LNCaP clone FGC (cell line): ENCODE measurements around the gene SAE1.

Experiments used
- DNase-seq: peaks from one replicate; pipeline ENCODE4 v3.0.0-alpha.2; 2011; ENCODE audit warnings: low read depth
- H3K4me3 ChIP-seq: 2 replicates; pipeline ENCODE4 v1.5.1; 2011; ENCODE audit warnings: mild to moderate bottlenecking, low read depth, low read length, control low read depth
- TF ChIP-seq, protein P1 (sequence below): IDR thresholded peaks from 2 replicates; pipeline ENCODE4 v1.5.1; 2012; ENCODE audit warnings: mild to moderate bottlenecking; ENCODE audit not compliant: control insufficient read depth, insufficient read depth; ENCODE audit errors: extremely low read depth

Gene SAE1

DNA sequence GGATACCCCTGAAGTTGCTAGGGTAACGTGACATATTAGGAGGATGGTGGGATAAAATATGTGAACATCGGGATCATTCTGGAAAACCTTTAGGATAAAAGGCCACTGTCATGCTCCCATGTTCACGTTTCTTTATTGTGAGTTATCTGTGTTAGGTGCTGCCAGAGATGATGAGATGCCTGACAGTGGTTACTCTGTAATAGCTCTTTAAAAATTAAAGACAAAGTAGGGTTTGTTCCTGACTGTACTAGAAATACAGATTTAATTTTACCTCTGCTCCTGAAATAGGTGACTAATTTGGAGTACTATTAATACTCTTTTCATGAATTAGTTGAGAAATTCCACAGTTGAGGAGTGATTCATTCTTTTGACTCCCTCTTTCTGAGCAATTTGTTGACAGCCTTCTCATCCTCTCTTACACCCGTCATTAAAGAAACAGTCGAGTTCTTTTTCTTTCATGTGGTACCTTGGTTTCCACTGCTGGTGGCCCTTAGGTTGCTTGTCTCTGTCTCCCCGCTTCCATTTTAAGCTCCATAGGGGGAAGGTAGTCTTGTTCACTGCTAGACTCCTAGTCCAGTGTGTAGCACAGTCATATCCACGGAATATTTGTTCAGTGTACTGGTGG, 28.4 kb downstream of the SAE1 start:
- H3K4me3 ChIP-seq, result no peak overlapping the region
- TF ChIP-seq, protein P1, sequence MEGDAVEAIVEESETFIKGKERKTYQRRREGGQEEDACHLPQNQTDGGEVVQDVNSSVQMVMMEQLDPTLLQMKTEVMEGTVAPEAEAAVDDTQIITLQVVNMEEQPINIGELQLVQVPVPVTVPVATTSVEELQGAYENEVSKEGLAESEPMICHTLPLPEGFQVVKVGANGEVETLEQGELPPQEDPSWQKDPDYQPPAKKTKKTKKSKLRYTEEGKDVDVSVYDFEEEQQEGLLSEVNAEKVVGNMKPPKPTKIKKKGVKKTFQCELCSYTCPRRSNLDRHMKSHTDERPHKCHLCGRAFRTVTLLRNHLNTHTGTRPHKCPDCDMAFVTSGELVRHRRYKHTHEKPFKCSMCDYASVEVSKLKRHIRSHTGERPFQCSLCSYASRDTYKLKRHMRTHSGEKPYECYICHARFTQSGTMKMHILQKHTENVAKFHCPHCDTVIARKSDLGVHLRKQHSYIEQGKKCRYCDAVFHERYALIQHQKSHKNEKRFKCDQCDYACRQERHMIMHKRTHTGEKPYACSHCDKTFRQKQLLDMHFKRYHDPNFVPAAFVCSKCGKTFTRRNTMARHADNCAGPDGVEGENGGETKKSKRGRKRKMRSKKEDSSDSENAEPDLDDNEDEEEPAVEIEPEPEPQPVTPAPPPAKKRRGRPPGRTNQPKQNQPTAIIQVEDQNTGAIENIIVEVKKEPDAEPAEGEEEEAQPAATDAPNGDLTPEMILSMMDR, result no peak
- no peak for DNase-seq

DNA sequence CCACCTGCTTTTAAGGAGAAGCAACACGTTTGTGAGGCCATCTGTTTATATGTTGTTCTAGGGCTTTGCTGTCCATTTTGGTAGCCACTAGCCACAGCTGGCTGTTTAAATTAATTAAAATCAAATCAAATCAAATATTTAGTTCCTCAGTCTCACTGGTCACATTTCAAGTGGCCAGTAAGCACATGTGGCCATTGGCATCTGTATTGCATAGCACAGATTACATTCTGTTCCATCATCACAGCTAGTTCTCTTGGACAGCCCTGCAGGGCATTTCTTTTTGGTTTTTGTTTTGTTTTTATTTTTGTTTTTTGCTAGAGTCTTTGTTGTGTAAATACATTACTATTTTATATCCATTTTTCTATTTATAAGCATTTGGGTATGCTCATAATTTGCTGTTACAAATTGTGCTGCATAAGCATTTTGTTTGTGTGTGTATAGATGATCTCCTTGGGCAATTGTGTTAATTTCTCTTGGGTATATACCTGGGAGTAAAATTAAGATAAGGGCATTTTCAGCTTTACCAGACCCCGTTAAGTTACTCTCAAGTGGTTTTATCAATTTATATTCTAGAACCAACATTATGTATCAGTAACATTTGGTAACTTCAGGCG, 31.3 kb downstream of the SAE1 start:
- no peak for DNase-seq
- TF ChIP-seq, protein P1, result no peak
- no peak overlapping the region for H3K4me3 ChIP-seq

DNA sequence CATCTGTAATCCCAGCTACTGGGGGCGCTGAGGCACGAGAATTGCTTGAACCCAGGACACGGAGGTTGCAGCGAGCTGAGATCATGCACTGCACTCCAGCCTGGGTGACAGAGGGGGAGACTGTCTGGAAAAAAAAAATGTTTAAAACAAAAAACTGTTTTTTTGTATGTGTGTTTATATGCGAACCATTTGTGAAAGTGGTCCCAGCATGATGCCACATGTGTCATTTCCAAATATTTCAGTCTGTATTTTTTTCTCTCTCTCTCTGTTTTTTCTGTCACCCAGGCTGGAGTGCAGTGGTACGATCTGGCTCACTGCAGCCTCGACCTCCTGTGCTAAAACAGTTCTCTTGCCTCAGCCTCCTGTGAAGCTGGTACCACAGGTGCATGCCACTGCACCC, 37.4 kb downstream of the SAE1 start:
- DNase-seq, result no peak
- TF ChIP-seq, protein P1, result no peak
- no peak overlapping the region for H3K4me3 ChIP-seq

DNA sequence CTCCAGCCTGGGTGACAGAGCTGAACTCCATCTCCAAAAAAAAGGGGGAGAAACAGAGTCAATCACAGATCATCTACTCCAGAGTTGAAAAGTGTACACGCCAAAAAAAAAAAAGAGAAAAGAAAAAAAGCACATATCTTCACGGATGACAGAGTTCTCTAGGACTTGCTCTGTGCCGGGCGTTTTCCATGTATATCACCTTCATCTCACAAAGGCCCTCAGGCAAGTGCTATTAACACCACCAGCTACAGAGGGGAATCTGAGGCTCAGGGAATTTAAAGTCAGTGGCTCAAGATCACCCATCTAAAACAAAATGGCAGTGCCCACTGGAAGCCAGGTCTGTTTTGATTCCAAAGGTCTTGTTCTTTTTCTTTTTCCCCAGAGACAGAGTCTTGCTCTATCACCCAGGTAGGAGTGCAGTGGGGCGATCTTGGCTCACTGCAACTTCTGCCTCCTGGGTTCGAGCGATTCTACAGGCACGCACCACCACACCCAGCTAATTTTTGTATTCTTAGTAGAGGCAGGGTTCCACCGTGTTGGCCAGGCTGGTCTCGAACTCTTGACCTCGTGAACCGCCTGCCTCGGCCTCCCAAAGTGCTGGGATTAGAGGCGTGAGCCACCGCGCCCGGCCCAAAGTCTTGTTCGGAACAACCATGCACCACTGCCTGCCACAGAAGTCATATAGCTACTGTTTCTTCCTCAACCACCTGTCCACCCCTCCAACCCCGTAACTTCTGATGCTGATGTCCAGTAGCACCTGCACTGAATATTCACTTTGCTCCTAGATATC, 42.2 kb downstream of the SAE1 start:
- H3K4me3 ChIP-seq, result no peak overlapping the region
- no peak for DNase-seq
- TF ChIP-seq, protein P1, result no peak

DNA sequence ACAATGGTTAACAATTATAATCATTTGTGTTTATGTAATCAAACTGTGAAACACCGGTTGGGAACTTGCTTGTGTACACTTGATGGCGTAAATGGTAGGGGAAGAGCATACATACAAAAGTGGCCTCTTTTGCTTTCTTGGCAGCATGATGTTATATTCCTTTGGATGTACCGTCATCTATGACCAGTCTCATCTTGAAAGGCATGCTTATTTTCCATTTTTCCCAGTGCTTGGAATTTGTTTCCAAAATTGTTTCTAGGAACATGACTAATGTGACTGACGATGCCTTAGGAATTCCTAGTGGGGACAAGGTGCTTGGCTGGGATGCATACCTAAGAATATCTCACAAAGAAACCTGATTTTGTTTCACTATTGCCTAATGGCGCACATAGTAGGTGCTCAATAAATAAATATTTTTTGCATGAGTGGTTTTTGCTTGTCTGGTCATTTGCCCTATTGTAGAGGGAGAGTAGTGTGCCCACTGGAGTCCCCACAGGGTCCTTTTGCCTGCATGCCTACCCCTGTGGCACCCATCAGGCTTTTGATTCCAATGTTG, 45.5 kb downstream of the SAE1 start:
- no peak for DNase-seq
- TF ChIP-seq, protein P1, result no peak
- no peak overlapping the region for H3K4me3 ChIP-seq

DNA sequence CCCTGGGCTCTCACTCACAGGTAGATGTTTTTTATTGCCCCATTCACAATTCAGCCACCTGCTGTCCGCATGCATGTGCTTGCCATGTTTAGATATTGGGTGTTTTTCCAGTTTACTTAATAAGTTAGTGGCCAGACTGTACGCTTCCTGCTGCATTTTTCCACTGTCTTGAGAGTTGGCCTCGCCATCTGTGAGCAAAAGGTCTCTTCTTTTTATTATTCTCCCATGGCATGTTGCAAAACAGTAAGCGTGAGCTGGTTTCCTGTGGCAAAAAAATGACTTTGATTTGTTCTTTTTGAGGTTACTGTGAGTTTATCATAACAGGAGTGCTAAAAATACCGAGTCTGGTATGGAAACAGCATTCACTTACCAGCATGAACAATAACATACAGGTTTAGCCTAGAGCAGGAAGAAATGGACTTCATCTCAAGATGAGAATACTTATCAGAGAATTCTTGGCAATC, 46.0 kb downstream of the SAE1 start:
- no peak overlapping the region for H3K4me3 ChIP-seq
- no peak for DNase-seq

More for the DNA sequence above, 46.0 kb downstream of the SAE1 start:
- TF ChIP-seq, protein P1, result no peak
